Naive thymus-derived CD8-positive, alpha-beta T cell (primary cell): ENCODE measurements around the gene FAM3A. TPM values are rescaled to one million over a fixed set of nuclear protein-coding genes. Genes with fewer than 3 reads are reported as not detected.

Source experiments
- ATAC-seq, 2 donors: fragments of 150-1000 bp; cut with Tn5 transposase in 1 of 2; sonication (Bioruptor Pico), chemical (Tn5 transposase) in 1 of 2; 1 replicate in 1 of 2; 2 replicates in 1 of 2; pipeline ENCODE4 v1.10.0; 2021; ENCODE audit warnings: mild to moderate bottlenecking in 2 of 2, moderate library complexity in 2 of 2
- POLR2A ChIA-PET: fragments of 350-600 bp; sonication (Branson Sonifier 250); formaldehyde crosslinking; loops from one replicate; lab custom pipeline; 2021; ENCODE audit warnings: antibody characterized with exemption; lab: Charles Lee
- DNase-seq, 10 donors: peaks; one replicate each; pipeline versions ENCODE4 v3.0.0 to v3.0.0-alpha.2; 2020 to 2022
- H3K27ac Mint-ChIP-seq, 10 donors: one replicate each; pipeline ENCODE4 v1.8.0; 2020 to 2022; ENCODE audit warnings: mild to moderate bottlenecking in 10 of 10, mixed read lengths in 10 of 10, moderate library complexity in 4 of 10, inconsistent platforms in 1 of 10
- H3K27me3 Mint-ChIP-seq, 5 donors: one replicate each; pipeline ENCODE4 v1.8.0; 2021 to 2022; ENCODE audit warnings: mixed read lengths in 5 of 5
- H3K36me3 Mint-ChIP-seq, 3 donors: one replicate each; pipeline ENCODE4 v1.8.0; 2020 to 2022; ENCODE audit warnings: mixed read lengths in 3 of 3, mild to moderate bottlenecking in 2 of 3, inconsistent platforms in 1 of 3
- H3K4me1 Mint-ChIP-seq, 4 donors: one replicate each; pipeline ENCODE4 v1.8.0; 2021 to 2022; ENCODE audit warnings: mixed read lengths in 4 of 4
- H3K4me3 Mint-ChIP-seq, 10 donors: one replicate each; pipeline ENCODE4 v1.8.0; 2020 to 2022; ENCODE audit warnings: mild to moderate bottlenecking in 10 of 10, mixed read lengths in 10 of 10, moderate library complexity in 6 of 10, inconsistent platforms in 1 of 10
- H3K9me3 Mint-ChIP-seq, 9 donors: one replicate each; pipeline ENCODE4 v1.8.0; 2020 to 2022; ENCODE audit warnings: mixed read lengths in 9 of 9, mild to moderate bottlenecking in 3 of 9, inconsistent platforms in 1 of 9, moderate library complexity in 1 of 9
- polyA plus RNA-seq, 3 donors: library from polyadenylated mRNA; unstranded; fragments of 300-500 nt; fragmentation: Illumina TruSeq; gene quantifications; one replicate each; pipeline ENCODE4 v1.2.3, GENCODE V29; 2021
- total RNA-seq, 8 experiments: library from RNA in 2 of 8; stranded (reverse) in 2 of 8; gene quantifications; one replicate each; pipeline ENCODE4 v1.2.3 and lab custom pipeline; 2021 to 2026

FAM3A gene
- total and polyA plus RNA-seq, 5 experiments from 2014 or later, result 24.3 to 69.4 (median 33.3) TPM

- no peaks in the 10 kb centered on the region for H3K27me3 Mint-ChIP-seq
- ATAC-seq (no peak), DNase-seq (no peak)
- H3K27ac Mint-ChIP-seq, result no peak overlapping the region
- peaks cover 0 to 24% (median 2%) of the 10 kb centered on the region in 3 donors for H3K36me3 Mint-ChIP-seq
- no peak overlapping the region for H3K4me3 Mint-ChIP-seq
- H3K4me1 Mint-ChIP-seq, result peaks cover 0 to 14% (median 9%) of the 10 kb centered on the region in 4 donors
- H3K9me3 Mint-ChIP-seq, result no peaks in the 10 kb centered on the region
- POLR2A ChIA-PET, result interaction anchor here (0.9 to 5.6 kb wide), 2 partner anchors 133 to 135 kb away, joined by 3 to 35 read pairs; partner anchors contain the start of gene RPL10
These were observed 15.6 kb upstream of the FAM3A start for GRCh38 chrX:154531626-154532025.

GRCh38 chrX:154530286-154530685 lies 14.3 kb upstream of the FAM3A start:
- ATAC-seq (no peak), DNase-seq (no peak)
- POLR2A ChIA-PET, result no interaction called here
- Mint-ChIP-seq H3K27ac (peak overlapping the region in 5 of 10 donors; percentile 25 to 87 (median 51)), H3K9me3 (no peaks in the 10 kb centered on the region), H3K36me3 (peaks cover 0 to 21% (median 2%) of the 10 kb centered on the region in 3 donors), H3K4me1 (peaks cover 3 to 26% (median 21%) of the 10 kb centered on the region in 4 donors), H3K27me3 (no peaks in the 10 kb centered on the region), H3K4me3 (no peak overlapping the region)

- Mint-ChIP-seq H3K27ac (no peak overlapping the region), H3K9me3 (no peaks in the 10 kb centered on the region), H3K4me1 (peaks cover 3 to 26% (median 20%) of the 10 kb centered on the region in 4 donors), H3K27me3 (no peaks in the 10 kb centered on the region), H3K36me3 (peaks cover 0 to 13% (median 0%) of the 10 kb centered on the region in 3 donors), H3K4me3 (no peak overlapping the region)
- POLR2A ChIA-PET, result interaction anchor here (0.8 to 1.1 kb wide), 4 partner anchors 43 to 132 kb away, joined by 4 to 7 read pairs (median 4); partner anchors contain the start of gene UBL4A
- no peak for DNase-seq
- no peak for ATAC-seq
These were observed 13.2 kb upstream of the FAM3A start for GRCh38 chrX:154529206-154529612.

GRCh38 chrX:154526901-154527675 lies 11.1 kb upstream of the FAM3A start:
- peaks cover 3 to 26% (median 20%) of the 10 kb centered on the region in 4 donors for H3K4me1 Mint-ChIP-seq
- peak overlapping the region in 6 of 10 donors; percentile 10 to 56 (median 34) for H3K4me3 Mint-ChIP-seq
- DNase-seq (peak in 8 of 10 donors; percentile 29 to 72 (median 40)), ATAC-seq (peak; percentile 80 to 85)
- H3K36me3 Mint-ChIP-seq, result peaks cover 0 to 3% (median 0%) of the 10 kb centered on the region in 3 donors
- no peaks in the 10 kb centered on the region for H3K9me3 Mint-ChIP-seq
- peak overlapping the region in 8 of 10 donors; percentile 52 to 80 (median 72) for H3K27ac Mint-ChIP-seq
- no peaks in the 10 kb centered on the region for H3K27me3 Mint-ChIP-seq
- POLR2A ChIA-PET, result interaction anchor here (0.5 to 4.3 kb wide), 11 partner anchors 11 to 153 kb away, joined by 3 to 36 read pairs (median 4); partner anchors contain the start of genes ATP6AP1, FAM3A, FLNA and RPL10

- Mint-ChIP-seq H3K36me3 (peaks cover 0 to 1% (median 0%) of the 10 kb centered on the region in 3 donors), H3K4me3 (peak overlapping the region; percentile 1 to 76 (median 48)), H3K27me3 (no peaks in the 10 kb centered on the region), H3K27ac (peak overlapping the region; percentile 22 to 84 (median 63)), H3K4me1 (peaks cover 3 to 26% (median 20%) of the 10 kb centered on the region in 4 donors), H3K9me3 (no peaks in the 10 kb centered on the region)
- POLR2A ChIA-PET, result interaction anchor here (0.9 to 4.3 kb wide), 4 partner anchors 10 to 128 kb away, joined by 5 to 36 read pairs (median 28); partner anchors contain the start of genes FAM3A, RPL10, SLC10A3 and UBL4A
- DNase-seq (no peak), ATAC-seq (peak in 1 of 2 donors; percentile 40)
These were observed 9.8 kb upstream of the FAM3A start for GRCh38 chrX:154525606-154526490.

GRCh38 chrX:154519389-154519788 lies 3.4 kb upstream of the FAM3A start:
- no peaks in the 10 kb centered on the region for H3K36me3 Mint-ChIP-seq
- H3K4me3 Mint-ChIP-seq, result no peak overlapping the region
- no peaks in the 10 kb centered on the region for H3K9me3 Mint-ChIP-seq
- ATAC-seq, result no peak
- DNase-seq, result no peak
- H3K4me1 Mint-ChIP-seq, result peaks cover 4 to 15% (median 11%) of the 10 kb centered on the region in 4 donors
- H3K27ac Mint-ChIP-seq, result peak overlapping the region in 1 of 10 donors; percentile 83
- no peaks in the 10 kb centered on the region for H3K27me3 Mint-ChIP-seq
- POLR2A ChIA-PET, result interaction anchor here (5.0 kb wide), 1 partner anchor 32 kb away, joined by 30 read pairs; the partner anchor contains the start of gene UBL4A

GRCh38 chrX:154517101-154517781 lies 1.2 kb upstream of the FAM3A start:
- DNase-seq, result no peak
- Mint-ChIP-seq H3K27me3 (no peaks in the 10 kb centered on the region), H3K36me3 (peaks cover 0 to 2% (median 0%) of the 10 kb centered on the region in 3 donors), H3K27ac (peak overlapping the region in 2 of 10 donors; percentile 11 to 22), H3K9me3 (no peaks in the 10 kb centered on the region), H3K4me1 (peaks cover 8 to 24% (median 23%) of the 10 kb centered on the region in 4 donors), H3K4me3 (peak overlapping the region in 5 of 10 donors; percentile 2 to 85 (median 82))
- no peak for ATAC-seq
- POLR2A ChIA-PET, result interaction anchor here (1.0 to 5.4 kb wide), 9 partner anchors 9 to 144 kb away, joined by 3 to 54 read pairs (median 12); partner anchors contain the start of genes RPL10, SLC10A3, TAFAZZIN and UBL4A

- ATAC-seq (peak; percentile 33 to 52), DNase-seq (peak in 5 of 10 donors; percentile 17 to 56 (median 25))
- Mint-ChIP-seq H3K4me3 (peak overlapping the region; percentile 73 to 91 (median 84)), H3K4me1 (peaks cover 8 to 27% (median 25%) of the 10 kb centered on the region in 4 donors), H3K36me3 (peaks cover 0 to 2% (median 0%) of the 10 kb centered on the region in 3 donors), H3K27me3 (no peaks in the 10 kb centered on the region), H3K27ac (peak overlapping the region; percentile 77 to 95 (median 93)), H3K9me3 (no peaks in the 10 kb centered on the region)
- POLR2A ChIA-PET, result interaction anchor here (0.6 to 5.4 kb wide), 11 partner anchors 10 to 143 kb away, joined by 3 to 54 read pairs (median 10); partner anchors contain the start of genes RPL10, SLC10A3, TAFAZZIN and UBL4A
These were observed 646 bp upstream of the FAM3A start for GRCh38 chrX:154516656-154517100.

- peak in 2 of 10 donors; percentile 7 to 23 for DNase-seq
- H3K9me3 Mint-ChIP-seq, result no peaks in the 10 kb centered on the region
- peaks cover 13 to 38% (median 35%) of the 10 kb centered on the region in 4 donors for H3K4me1 Mint-ChIP-seq
- peak overlapping the region; percentile 71 to 90 (median 84) for H3K4me3 Mint-ChIP-seq
- H3K27ac Mint-ChIP-seq, result peak overlapping the region; percentile 86 to 91 (median 90)
- peaks cover 0 to 2% (median 0%) of the 10 kb centered on the region in 3 donors for H3K36me3 Mint-ChIP-seq
- H3K27me3 Mint-ChIP-seq, result no peaks in the 10 kb centered on the region
- ATAC-seq, result no peak
- POLR2A ChIA-PET, result interaction anchor here (0.8 to 5.4 kb wide), 12 partner anchors 11 to 116 kb away, joined by 3 to 54 read pairs (median 11); partner anchors contain the start of genes RPL10, SLC10A3, TAFAZZIN and UBL4A
These were observed 704 bp downstream of the FAM3A start for GRCh38 chrX:154515090-154515965.

GRCh38 chrX:154513716-154514115 lies 2.3 kb downstream of the FAM3A start:
- peak overlapping the region; percentile 54 to 86 (median 78) for H3K27ac Mint-ChIP-seq
- H3K4me1 Mint-ChIP-seq, result peaks cover 13 to 38% (median 35%) of the 10 kb centered on the region in 4 donors
- ATAC-seq (no peak), DNase-seq (no peak)
- peaks cover 0 to 2% (median 0%) of the 10 kb centered on the region in 9 donors for H3K9me3 Mint-ChIP-seq
- peak overlapping the region; percentile 22 to 81 (median 60) for H3K4me3 Mint-ChIP-seq
- H3K27me3 Mint-ChIP-seq, result no peaks in the 10 kb centered on the region
- POLR2A ChIA-PET, result interaction anchor here (1.6 to 5.4 kb wide), 5 partner anchors 11 to 114 kb away, joined by 3 to 38 read pairs (median 14); partner anchors contain the start of genes RPL10, SLC10A3 and TAFAZZIN
- H3K36me3 Mint-ChIP-seq, result peaks cover 0 to 9% (median 3%) of the 10 kb centered on the region in 3 donors
